ENCODE measurements around the gene AUTS2.

GRCh38 chr7:70481570-70482123 lies 883.4 kb downstream of the AUTS2 start:
- TF ChIP-seq CTCF (IDR thresholded peaks at IDR 0.05; ENCODE audit: insufficient read depth, low read length) (no peak), REST (IDR thresholded peaks at IDR 0.05; ENCODE audit: insufficient replicate concordance, low read depth) (no peak), POLR2AphosphoS5 (IDR thresholded peaks at IDR 0.05; ENCODE audit: low read depth) (no peak)

Measured in HL-60 (cell line).